CD4-positive, CD25-positive, alpha-beta regulatory T cell (primary cell): ENCODE measurements around the gene ANKRD11. TPM values are rescaled to one million over a fixed set of nuclear protein-coding genes. Genes with fewer than 3 reads are reported as not detected.
A peak's percentile ranks its signal among the peaks of the same experiment; 100 is the strongest.
"Not testable (repeated sequence)": the region's sequence is repeated elsewhere in the genome, so short reads cannot be mapped to it uniquely, and the experiment has no call there.

Experiments
- ATAC-seq, 2 donors: fragments of 150-1000 bp; cut with Tn5 transposase; one replicate each; pipeline ENCODE4 v1.10.0; 2021; ENCODE audit warnings: low read depth in 2 of 2, moderate number of reproducible peaks in 2 of 2, moderate library complexity in 1 of 2
- DNase-seq, 3 donors: peaks; one replicate each; pipeline versions ENCODE4 v3.0.0 to v3.0.0-alpha.2; 2012 to 2022; ENCODE audit warnings: mixed read lengths in 1 of 3
- H3K27ac ChIP-seq: one replicate; pipeline ENCODE4 v1.7.0; 2013; ENCODE audit warnings: mild to moderate bottlenecking, low read length; ENCODE audit not compliant: insufficient read depth, poor library complexity, severe bottlenecking
- H3K27me3 ChIP-seq: one replicate; pipeline ENCODE4 v1.7.0; 2013; ENCODE audit warnings: low read length; ENCODE audit not compliant: control insufficient read depth, insufficient read depth
- H3K36me3 ChIP-seq: one replicate; pipeline ENCODE4 v1.7.0; 2013; ENCODE audit warnings: mild to moderate bottlenecking, low read length, moderate library complexity; ENCODE audit not compliant: control insufficient read depth, insufficient read depth
- H3K4me1 ChIP-seq: 2 replicates; pipeline ENCODE4 v1.7.0; 2013; ENCODE audit warnings: mild to moderate bottlenecking, low read length; ENCODE audit not compliant: insufficient read depth, control insufficient read depth, poor library complexity, severe bottlenecking
- H3K4me3 ChIP-seq: one replicate; pipeline ENCODE4 v1.7.0; 2013; ENCODE audit warnings: low read depth, mild to moderate bottlenecking, low read length, moderate library complexity
- H3K9me3 ChIP-seq, 2 experiments: 1 replicate in 1 of 2; 2 replicates in 1 of 2; pipeline ENCODE4 v1.7.0; 2013; ENCODE audit warnings: low read length in 2 of 2, mild to moderate bottlenecking in 1 of 2, moderate library complexity in 1 of 2; ENCODE audit not compliant: control insufficient read depth in 2 of 2
- H3K27ac Mint-ChIP-seq, 3 donors: one replicate each; pipeline ENCODE4 v1.8.0; 2020 to 2022; ENCODE audit warnings: mild to moderate bottlenecking in 3 of 3, mixed read lengths in 3 of 3, moderate library complexity in 2 of 3
- H3K27me3 Mint-ChIP-seq: one replicate; pipeline ENCODE4 v1.8.0; 2022; ENCODE audit warnings: mild to moderate bottlenecking, mixed read lengths
- H3K36me3 Mint-ChIP-seq: one replicate; pipeline ENCODE4 v1.8.0; 2020; ENCODE audit warnings: mixed read lengths
- H3K4me1 Mint-ChIP-seq, 4 donors: one replicate each; pipeline ENCODE4 v1.8.0; 2020 to 2022; ENCODE audit warnings: mixed read lengths in 4 of 4, mild to moderate bottlenecking in 1 of 4
- H3K4me3 Mint-ChIP-seq, 4 donors: one replicate each; pipeline ENCODE4 v1.8.0; 2020 to 2022; ENCODE audit warnings: mild to moderate bottlenecking in 4 of 4, mixed read lengths in 4 of 4, moderate library complexity in 3 of 4
- H3K9me3 Mint-ChIP-seq, 7 donors: one replicate each; pipeline ENCODE4 v1.8.0; 2020 to 2022; ENCODE audit warnings: mixed read lengths in 7 of 7, mild to moderate bottlenecking in 3 of 7, moderate library complexity in 2 of 7
- polyA plus RNA-seq, 4 donors: library from polyadenylated mRNA; unstranded; fragments of 300-500 nt; fragmentation: Illumina TruSeq; gene quantifications; one replicate each; pipeline ENCODE4 v1.2.3, GENCODE V29; 2021
- total RNA-seq: library from RNA; stranded (reverse); gene quantifications from one replicate; pipeline ENCODE4 v1.2.3, GENCODE V29; 2022

ANKRD11 gene
- total and polyA plus RNA-seq, 5 donors from 2014 or later = 8.7 to 323 (median 18.6) TPM

- H3K27ac ChIP-seq, H3K9me3 Mint-ChIP-seq, DNase-seq, ATAC-seq, H3K27me3 Mint-ChIP-seq, H3K27me3 ChIP-seq, H3K4me3 Mint-ChIP-seq, H3K9me3 ChIP-seq, H3K4me3 ChIP-seq: not testable (repeated sequence)
- Histone ChIP-seq H3K4me1 (peaks cover 31% of the 10 kb centered on the region), H3K36me3 (peaks cover 14% of the 10 kb centered on the region)
- Mint-ChIP-seq H3K4me1 (peaks cover 22 to 90% (median 56%) of the 10 kb centered on the region in 4 donors), H3K27ac (peak overlapping the region in 1 of 3 donors; percentile 44), H3K36me3 (peaks cover 14% of the 10 kb centered on the region)
Observed at GRCh38 chr16:89390224-89390583, 100.2 kb downstream of the ANKRD11 start.

- H3K4me1 ChIP-seq = peaks cover 33% of the 10 kb centered on the region
- H3K4me3 Mint-ChIP-seq = peak overlapping the region in 2 of 4 donors; percentile 44 to 65
- not testable (repeated sequence) for H3K27ac ChIP-seq, H3K9me3 Mint-ChIP-seq, H3K27me3 Mint-ChIP-seq, H3K4me3 ChIP-seq, H3K9me3 ChIP-seq, H3K27me3 ChIP-seq, ATAC-seq, DNase-seq
- H3K36me3 Mint-ChIP-seq = peaks cover 14% of the 10 kb centered on the region
- peak overlapping the region in 2 of 3 donors; percentile 3 to 66 for H3K27ac Mint-ChIP-seq
- peaks cover 14% of the 10 kb centered on the region for H3K36me3 ChIP-seq
- peaks cover 20 to 88% (median 52%) of the 10 kb centered on the region in 4 donors for H3K4me1 Mint-ChIP-seq
Observed at GRCh38 chr16:89389504-89390223, 100.7 kb downstream of the ANKRD11 start.

GRCh38 chr16:89388536-89388935, 101.8 kb downstream of the ANKRD11 start:
- no peaks in the 10 kb centered on the region for H3K9me3 ChIP-seq
- DNase-seq (no peak), ATAC-seq (no peak)
- peaks cover 0 to 2% (median 0%) of the 10 kb centered on the region in 7 donors for H3K9me3 Mint-ChIP-seq
- H3K27me3 ChIP-seq = no peaks in the 10 kb centered on the region
- peaks cover 14% of the 10 kb centered on the region for H3K36me3 Mint-ChIP-seq
- H3K4me3 Mint-ChIP-seq = peak overlapping the region in 3 of 4 donors; percentile 44 to 72 (median 70)
- peaks cover 22 to 87% (median 58%) of the 10 kb centered on the region in 4 donors for H3K4me1 Mint-ChIP-seq
- peaks cover 44% of the 10 kb centered on the region for H3K4me1 ChIP-seq
- no peak overlapping the region for H3K4me3 ChIP-seq
- H3K27me3 Mint-ChIP-seq = no peaks in the 10 kb centered on the region
- H3K27ac Mint-ChIP-seq = peak overlapping the region in 1 of 3 donors; percentile 68
- H3K36me3 ChIP-seq = peaks cover 8% of the 10 kb centered on the region
- H3K27ac ChIP-seq = peak overlapping the region; percentile 30

- H3K36me3 Mint-ChIP-seq = peaks cover 10% of the 10 kb centered on the region
- no peak overlapping the region for H3K4me3 ChIP-seq
- H3K27ac ChIP-seq = no peak overlapping the region
- DNase-seq (no peak), ATAC-seq (no peak)
- H3K27ac Mint-ChIP-seq = peak overlapping the region; percentile 12 to 65 (median 42)
- no peaks in the 10 kb centered on the region for H3K27me3 ChIP-seq
- H3K4me1 ChIP-seq = peaks cover 64% of the 10 kb centered on the region
- no peaks in the 10 kb centered on the region for H3K9me3 ChIP-seq
- H3K36me3 ChIP-seq = peaks cover 8% of the 10 kb centered on the region
- no peaks in the 10 kb centered on the region for H3K27me3 Mint-ChIP-seq
- peak overlapping the region in 3 of 4 donors; percentile 36 to 63 (median 46) for H3K4me3 Mint-ChIP-seq
- H3K9me3 Mint-ChIP-seq = peaks cover 0 to 2% (median 0%) of the 10 kb centered on the region in 7 donors
- H3K4me1 Mint-ChIP-seq = peaks cover 28 to 90% (median 64%) of the 10 kb centered on the region in 4 donors
Observed at GRCh38 chr16:89386306-89387185, 103.8 kb downstream of the ANKRD11 start.

- H3K4me1 ChIP-seq = peaks cover 71% of the 10 kb centered on the region
- H3K9me3 Mint-ChIP-seq = peaks cover 0 to 2% (median 0%) of the 10 kb centered on the region in 7 donors
- peak overlapping the region in 1 of 3 donors; percentile 60 for H3K27ac Mint-ChIP-seq
- H3K4me1 Mint-ChIP-seq = peaks cover 27 to 93% (median 66%) of the 10 kb centered on the region in 4 donors
- H3K27me3 ChIP-seq = no peaks in the 10 kb centered on the region
- H3K27me3 Mint-ChIP-seq = no peaks in the 10 kb centered on the region
- ATAC-seq = no peak
- peaks cover 10% of the 10 kb centered on the region for H3K36me3 Mint-ChIP-seq
- H3K9me3 ChIP-seq = no peaks in the 10 kb centered on the region
- DNase-seq = no peak
- no peak overlapping the region for H3K4me3 ChIP-seq
- peak overlapping the region in 2 of 4 donors; percentile 36 to 46 for H3K4me3 Mint-ChIP-seq
- H3K36me3 ChIP-seq = peaks cover 4% of the 10 kb centered on the region
- H3K27ac ChIP-seq = no peak overlapping the region
Observed at GRCh38 chr16:89385712-89386111, 104.6 kb downstream of the ANKRD11 start.

GRCh38 chr16:89384282-89384681, 106.1 kb downstream of the ANKRD11 start:
- Histone ChIP-seq H3K27ac (no peak overlapping the region), H3K36me3 (no peaks in the 10 kb centered on the region), H3K27me3 (no peaks in the 10 kb centered on the region), H3K4me1 (peaks cover 82% of the 10 kb centered on the region), H3K9me3 (no peaks in the 10 kb centered on the region), H3K4me3 (no peak overlapping the region)
- peaks cover 0 to 1% (median 0%) of the 10 kb centered on the region in 7 donors for H3K9me3 Mint-ChIP-seq
- peaks cover 34 to 96% (median 75%) of the 10 kb centered on the region in 4 donors for H3K4me1 Mint-ChIP-seq
- peaks cover 6% of the 10 kb centered on the region for H3K36me3 Mint-ChIP-seq
- peak overlapping the region in 2 of 3 donors; percentile 75 to 87 for H3K27ac Mint-ChIP-seq
- no peaks in the 10 kb centered on the region for H3K27me3 Mint-ChIP-seq
- no peak for ATAC-seq
- no peak for DNase-seq
- peak overlapping the region in 3 of 4 donors; percentile 69 to 86 (median 74) for H3K4me3 Mint-ChIP-seq

GRCh38 chr16:89383095-89384003, 107.0 kb downstream of the ANKRD11 start:
- peak overlapping the region; percentile 54 to 80 (median 78) for H3K27ac Mint-ChIP-seq
- H3K27ac ChIP-seq = peak overlapping the region; percentile 31
- no peaks in the 10 kb centered on the region for H3K27me3 ChIP-seq
- no peaks in the 10 kb centered on the region for H3K9me3 ChIP-seq
- no peaks in the 10 kb centered on the region for H3K36me3 ChIP-seq
- H3K4me3 Mint-ChIP-seq = peak overlapping the region; percentile 82 to 88 (median 83)
- no peaks in the 10 kb centered on the region for H3K27me3 Mint-ChIP-seq
- H3K4me3 ChIP-seq = peak overlapping the region; percentile 44
- H3K9me3 Mint-ChIP-seq = peaks cover 0 to 1% (median 0%) of the 10 kb centered on the region in 7 donors
- ATAC-seq = peak; percentile 62 to 64
- H3K4me1 ChIP-seq = peaks cover 87% of the 10 kb centered on the region
- DNase-seq = peak in 1 of 3 donors; percentile 56
- peaks cover 4% of the 10 kb centered on the region for H3K36me3 Mint-ChIP-seq
- H3K4me1 Mint-ChIP-seq = peaks cover 34 to 95% (median 74%) of the 10 kb centered on the region in 4 donors
